Measurements from ENCODE around the gene KCNG2. TPM values are rescaled to one million over a fixed set of nuclear protein-coding genes. Genes with fewer than 3 reads are reported as not detected.

KCNG2 gene
- total RNA-seq, 4 donors from 2014 or later: 0.60 to 0.84 (median 0.78) TPM; not detected in 1

- 87 to 93% methylated on average over 29 to 32 of the region's 32 CpGs for whole genome bisulfite sequencing, 2 donors
Observed at GRCh38 chr18:79869591-79870300, 72.0 kb downstream of the KCNG2 start.

GRCh38 chr18:79870301-79871025 is 72.7 kb downstream of the KCNG2 start:
- TF ChIP-seq CTCF (IDR thresholded peaks at IDR 0.05) (no peak), POLR2A (IDR thresholded peaks at IDR 0.05) (no peak), EP300 (IDR thresholded peaks at IDR 0.05) (no peak)
- H3K27me3 ChIP-seq: peaks cover 0 to 12% of the 10 kb centered on the region in 2 donors
- H3K4me1 ChIP-seq: peaks cover 0 to 5% (median 0%) of the 10 kb centered on the region in 4 donors
- no peaks in the 10 kb centered on the region for H3K36me3 ChIP-seq
- 81 to 82% methylated on average over 19 of the region's 19 CpGs for WGBS, 2 donors
- peaks cover 0 to 18% (median 0%) of the 10 kb centered on the region in 4 donors for H3K9me3 ChIP-seq
- no peak overlapping the region for H3K4me3 ChIP-seq
- no peak overlapping the region for H3K27ac ChIP-seq
- peak in 1 of 2 donors; percentile 11 for DNase-seq (ENCODE audit: low spot score in 2 of 2)

More at GRCh38 chr18:79869591-79870300, 72.0 kb downstream of the KCNG2 start:
- peak in 1 of 2 donors; percentile 8 for DNase-seq (ENCODE audit: low spot score in 2 of 2)
- TF ChIP-seq POLR2A (IDR thresholded peaks at IDR 0.05) (no peak), EP300 (IDR thresholded peaks at IDR 0.05) (no peak), CTCF (IDR thresholded peaks at IDR 0.05) (no peak)
- Histone ChIP-seq H3K4me3 (no peak overlapping the region), H3K27ac (no peak overlapping the region), H3K9me3 (peaks cover 0 to 18% (median 0%) of the 10 kb centered on the region in 4 donors), H3K36me3 (no peaks in the 10 kb centered on the region), H3K4me1 (peaks cover 0 to 5% (median 0%) of the 10 kb centered on the region in 4 donors), H3K27me3 (peaks cover 0 to 12% of the 10 kb centered on the region in 2 donors)

GRCh38 chr18:79871026-79871390 is 73.3 kb downstream of the KCNG2 start:
- Histone ChIP-seq H3K4me1 (peaks cover 0 to 5% (median 0%) of the 10 kb centered on the region in 4 donors), H3K27me3 (peaks cover 0 to 12% of the 10 kb centered on the region in 2 donors), H3K4me3 (no peak overlapping the region), H3K27ac (no peak overlapping the region), H3K9me3 (peaks cover 0 to 18% (median 0%) of the 10 kb centered on the region in 4 donors), H3K36me3 (no peaks in the 10 kb centered on the region)
- 85 to 88% methylated on average over 4 to 9 of the region's 17 CpGs for WGBS, 2 donors
- no peak for TF ChIP-seq EP300 (IDR thresholded peaks at IDR 0.05)
- TF ChIP-seq CTCF (IDR thresholded peaks at IDR 0.05): no peak
- TF ChIP-seq POLR2A (IDR thresholded peaks at IDR 0.05): no peak
- DNase-seq (ENCODE audit: low spot score in 2 of 2): peak in 1 of 2 donors; percentile 8

- peaks cover 0 to 18% (median 0%) of the 10 kb centered on the region in 4 donors for H3K9me3 ChIP-seq
Observed at GRCh38 chr18:79871481-79872091, 73.8 kb downstream of the KCNG2 start.

More at GRCh38 chr18:79871481-79872091, 73.8 kb downstream of the KCNG2 start:
- H3K36me3 ChIP-seq: no peaks in the 10 kb centered on the region
- H3K27ac ChIP-seq: no peak overlapping the region
- no peak for TF ChIP-seq CTCF (IDR thresholded peaks at IDR 0.05)
- no peak for TF ChIP-seq EP300 (IDR thresholded peaks at IDR 0.05)
- no peak for TF ChIP-seq POLR2A (IDR thresholded peaks at IDR 0.05)
- peaks cover 0 to 12% of the 10 kb centered on the region in 2 donors for H3K27me3 ChIP-seq
- H3K4me3 ChIP-seq: no peak overlapping the region
- peaks cover 0 to 5% (median 0%) of the 10 kb centered on the region in 4 donors for H3K4me1 ChIP-seq
- 81 to 82% methylated on average over 28 to 30 of the region's 33 CpGs for WGBS, 2 donors
- DNase-seq (ENCODE audit: low spot score in 2 of 2): peak in 1 of 2 donors; percentile 6

Measured in tibial nerve (tissue), 4 donors.